ENCODE results near the gene CPT1B.

CPT1B gene

GRCh38 chr22:50563413-50564160, 14.6 kb downstream of the CPT1B start:
- H3K27ac Mint-ChIP-seq: peak overlapping the region in 2 of 3 experiments; percentile 43 to 91
- TF ChIP-seq, protein P1, sequence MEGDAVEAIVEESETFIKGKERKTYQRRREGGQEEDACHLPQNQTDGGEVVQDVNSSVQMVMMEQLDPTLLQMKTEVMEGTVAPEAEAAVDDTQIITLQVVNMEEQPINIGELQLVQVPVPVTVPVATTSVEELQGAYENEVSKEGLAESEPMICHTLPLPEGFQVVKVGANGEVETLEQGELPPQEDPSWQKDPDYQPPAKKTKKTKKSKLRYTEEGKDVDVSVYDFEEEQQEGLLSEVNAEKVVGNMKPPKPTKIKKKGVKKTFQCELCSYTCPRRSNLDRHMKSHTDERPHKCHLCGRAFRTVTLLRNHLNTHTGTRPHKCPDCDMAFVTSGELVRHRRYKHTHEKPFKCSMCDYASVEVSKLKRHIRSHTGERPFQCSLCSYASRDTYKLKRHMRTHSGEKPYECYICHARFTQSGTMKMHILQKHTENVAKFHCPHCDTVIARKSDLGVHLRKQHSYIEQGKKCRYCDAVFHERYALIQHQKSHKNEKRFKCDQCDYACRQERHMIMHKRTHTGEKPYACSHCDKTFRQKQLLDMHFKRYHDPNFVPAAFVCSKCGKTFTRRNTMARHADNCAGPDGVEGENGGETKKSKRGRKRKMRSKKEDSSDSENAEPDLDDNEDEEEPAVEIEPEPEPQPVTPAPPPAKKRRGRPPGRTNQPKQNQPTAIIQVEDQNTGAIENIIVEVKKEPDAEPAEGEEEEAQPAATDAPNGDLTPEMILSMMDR (IDR thresholded peaks at IDR 0.05; ENCODE audit: unreplicated experiment in 3 of 3): no peak

DNA sequence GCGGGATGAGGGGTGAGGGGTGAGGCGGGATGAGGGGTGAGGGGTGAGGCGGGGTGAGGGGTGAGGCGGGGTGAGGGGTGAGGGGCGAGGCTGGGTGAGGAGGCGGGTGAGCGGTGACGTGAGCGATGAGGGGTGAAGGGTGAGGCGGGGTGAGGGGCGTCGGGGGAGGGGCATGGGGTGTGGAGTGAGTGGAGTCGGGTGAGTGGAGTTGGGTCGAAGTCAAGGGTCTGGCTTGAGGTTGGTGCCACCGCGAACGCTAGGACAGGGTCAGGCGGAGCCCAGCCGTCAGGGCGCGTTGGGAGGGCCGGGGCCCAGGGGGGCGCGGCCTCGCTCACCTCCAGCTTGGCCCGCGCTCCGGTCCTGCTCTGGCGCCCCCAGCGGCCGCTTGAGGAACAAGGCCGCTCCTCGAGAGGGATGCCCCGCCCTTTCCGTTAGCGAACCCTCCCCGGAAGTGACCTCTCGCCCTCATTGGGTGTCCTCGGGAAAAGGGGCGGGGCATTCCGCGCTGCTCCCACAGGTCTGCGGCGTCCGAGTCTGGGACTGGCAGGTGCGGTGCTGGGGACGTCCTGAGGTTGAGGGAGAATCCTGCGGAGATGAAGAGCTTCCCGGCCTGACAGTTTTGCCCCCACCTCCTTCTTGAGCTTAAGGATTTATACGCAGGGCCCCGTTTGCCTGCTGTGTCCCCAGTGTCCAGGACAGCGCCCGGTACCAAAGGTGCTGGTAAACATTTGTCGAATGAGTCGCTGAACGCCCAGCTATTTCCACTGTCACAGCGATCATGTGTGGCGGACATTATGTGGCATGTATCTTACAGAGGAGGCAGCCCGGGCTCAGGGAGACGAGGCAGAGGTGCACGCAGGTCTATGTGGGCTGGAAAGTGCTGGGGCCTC, 15.5 kb downstream of the CPT1B start, which contains the start of gene SYCE3:
TSS of gene SYCE3 (minus strand) at position 397 of the 890 bp plus-strand sequence. CDS start 6,514 bp downstream, outside the sequence.
- TF ChIP-seq, protein P1 (IDR thresholded peaks at IDR 0.05; ENCODE audit: unreplicated experiment in 3 of 3): peak; percentile 94 to 98 (median 96)
- H3K4me1 Mint-ChIP-seq: peaks cover 11% of the 10 kb centered on the region

More at GRCh38 chr22:50563413-50564160, 14.6 kb downstream of the CPT1B start:
- Mint-ChIP-seq H3K4me1 (peaks cover 11% of the 10 kb centered on the region), H3K36me3 (ENCODE audit: low read depth) (peaks cover 3% of the 10 kb centered on the region), H3K4me3 (peak overlapping the region; percentile 94 to 96 (median 95)), H3K27me3 (ENCODE audit: low read depth) (peaks cover 29% of the 10 kb centered on the region), H3K9me3 (no peaks in the 10 kb centered on the region)

DNA sequence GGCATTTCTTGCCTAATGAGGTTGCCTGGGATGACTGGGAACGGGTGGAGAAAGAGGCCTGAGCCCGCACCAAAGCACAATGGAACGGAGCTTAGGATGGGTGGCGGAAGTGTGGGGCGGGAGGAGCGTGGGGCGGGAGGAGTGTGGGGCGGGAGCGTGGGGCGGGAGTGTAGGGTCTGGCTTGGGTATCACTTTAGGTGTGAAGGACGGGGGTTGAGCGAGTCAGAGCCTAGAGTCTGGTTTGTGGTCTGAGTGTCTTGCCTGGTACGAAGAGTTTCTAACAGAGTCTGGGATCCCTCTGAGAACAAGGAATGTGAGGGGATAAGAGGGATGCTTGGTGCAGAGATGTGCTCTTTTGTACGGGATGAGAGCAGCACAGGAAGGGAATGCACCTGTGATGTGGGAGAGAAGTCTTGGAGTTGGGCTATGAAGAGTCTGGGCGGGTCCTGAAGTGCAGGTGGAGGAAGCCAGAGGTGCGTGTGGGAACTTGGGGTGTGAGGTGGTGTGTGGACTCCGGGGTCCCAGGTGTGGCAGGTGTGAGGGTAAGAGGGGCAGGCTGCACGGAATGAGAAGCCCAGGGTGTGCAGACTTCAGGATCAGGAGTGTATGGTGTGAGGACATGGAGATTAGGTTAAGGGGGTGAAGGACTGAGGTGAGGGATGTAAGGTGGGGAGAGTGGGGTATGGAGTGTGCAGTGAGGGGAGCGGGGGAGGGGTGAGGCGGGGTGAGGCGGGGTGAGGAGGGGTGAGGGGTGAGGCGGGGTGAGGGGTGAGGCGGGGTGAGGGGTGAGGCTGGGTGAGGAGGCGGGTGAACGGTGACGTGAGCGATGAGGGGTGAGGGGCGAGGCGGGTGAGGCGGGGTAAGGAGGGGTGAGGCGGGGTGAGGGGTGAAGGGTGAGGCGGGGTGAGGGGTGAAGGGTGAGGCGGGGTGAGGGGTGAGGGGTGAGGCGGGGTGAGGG, 16.5 kb downstream of the CPT1B start:
- H3K9me3 Mint-ChIP-seq: no peaks in the 10 kb centered on the region
- no peaks in the 10 kb centered on the region for H3K36me3 Mint-ChIP-seq (ENCODE audit: low read depth)
- peaks cover 11% of the 10 kb centered on the region for H3K4me1 Mint-ChIP-seq
- H3K27me3 Mint-ChIP-seq (ENCODE audit: low read depth): peaks cover 32% of the 10 kb centered on the region
- TF ChIP-seq, protein P1 (IDR thresholded peaks at IDR 0.05; ENCODE audit: unreplicated experiment in 3 of 3): no peak
- peak overlapping the region in 2 of 3 experiments; percentile 24 to 33 for H3K27ac Mint-ChIP-seq
- H3K4me3 Mint-ChIP-seq: peak overlapping the region; percentile 74 to 77 (median 75)

More for the DNA sequence above, 15.5 kb downstream of the CPT1B start, which contains the start of gene SYCE3:
- Mint-ChIP-seq H3K9me3 (no peaks in the 10 kb centered on the region), H3K27ac (peak within 1 kb of the TSS in 2 of 3 experiments; percentile 43 to 91), H3K4me3 (peak within 1 kb of the TSS; percentile 94 to 96 (median 95)), H3K27me3 (ENCODE audit: low read depth) (peaks cover 32% of the 10 kb centered on the region), H3K36me3 (ENCODE audit: low read depth) (peaks cover 2% of the 10 kb centered on the region)

DNA sequence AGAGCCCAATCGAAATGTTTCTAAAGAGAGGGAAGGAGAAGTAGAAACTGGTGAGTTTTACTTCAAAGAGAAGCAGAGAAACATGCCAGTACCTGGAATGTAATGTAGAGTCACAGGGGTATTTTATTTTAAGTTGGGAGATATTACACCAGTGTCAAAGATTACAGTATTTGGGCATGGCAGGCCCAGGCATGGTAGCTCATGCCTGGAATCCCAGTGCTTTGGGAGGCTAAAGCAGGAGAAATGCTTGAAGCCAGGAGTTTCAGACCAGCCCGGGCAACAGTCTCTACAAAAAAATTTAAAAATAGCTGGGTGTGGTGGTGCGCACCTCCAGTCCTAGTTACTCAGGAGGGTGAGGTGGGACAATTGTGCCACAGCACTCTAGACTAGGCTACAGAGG, 18.2 kb downstream of the CPT1B start:
- H3K36me3 Mint-ChIP-seq (ENCODE audit: low read depth): no peaks in the 10 kb centered on the region
- H3K4me3 Mint-ChIP-seq: no peak overlapping the region
- H3K9me3 Mint-ChIP-seq: no peaks in the 10 kb centered on the region
- peaks cover 41% of the 10 kb centered on the region for H3K27me3 Mint-ChIP-seq (ENCODE audit: low read depth)
- H3K27ac Mint-ChIP-seq: no peak overlapping the region
- peaks cover 11% of the 10 kb centered on the region for H3K4me1 Mint-ChIP-seq
- TF ChIP-seq, protein P1 (IDR thresholded peaks at IDR 0.05; ENCODE audit: unreplicated experiment in 3 of 3): no peak

DNA sequence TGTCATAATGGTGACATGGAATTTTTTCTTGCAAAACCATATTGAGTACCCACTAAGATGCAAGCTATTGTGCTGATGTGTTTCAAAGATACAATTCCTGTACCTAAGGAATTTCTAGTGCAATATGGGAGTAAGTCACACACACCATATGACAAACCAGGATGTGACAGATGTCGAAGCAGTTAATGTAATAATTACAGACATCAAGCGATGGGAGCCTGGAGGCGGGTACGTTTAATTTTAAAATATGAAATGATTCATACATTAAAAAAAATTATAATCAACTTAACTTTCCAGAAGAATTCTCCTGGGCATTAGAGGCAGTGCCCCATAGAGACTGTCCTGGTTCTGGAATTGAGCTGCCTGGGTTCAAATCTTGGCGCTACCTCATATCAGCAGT, 21.5 kb downstream of the CPT1B start:
- Mint-ChIP-seq H3K36me3 (ENCODE audit: low read depth) (no peaks in the 10 kb centered on the region), H3K27ac (no peak overlapping the region), H3K27me3 (ENCODE audit: low read depth) (peaks cover 41% of the 10 kb centered on the region), H3K4me1 (no peaks in the 10 kb centered on the region), H3K9me3 (no peaks in the 10 kb centered on the region), H3K4me3 (no peak overlapping the region)
- TF ChIP-seq, protein P1 (IDR thresholded peaks at IDR 0.05; ENCODE audit: unreplicated experiment in 3 of 3): no peak
